NCI-H2081 treated with DMSO at 0.1 percent for 48 hours (cell line): ENCODE data around the gene AP1G2.
"Not testable (repeated sequence)": the region's sequence is repeated elsewhere in the genome, so short reads cannot be mapped to it uniquely, and the experiment has no call there.

ENCODE experiments used
- DNase-seq: peaks from one replicate; lab custom pipeline; 2025; lab: John Stamatoyannopoulos, UW

Gene AP1G2

GRCh38 chr14:23538050-23538718, 29.4 kb downstream of the AP1G2 start:
- no peak for DNase-seq

- DNase-seq = no peak
These were observed 30.1 kb downstream of the AP1G2 start for GRCh38 chr14:23537351-23538049.

- not testable (repeated sequence) for DNase-seq
These were observed 30.7 kb downstream of the AP1G2 start for GRCh38 chr14:23536906-23537305.

GRCh38 chr14:23536494-23536893, 31.1 kb downstream of the AP1G2 start:
- DNase-seq = no peak

GRCh38 chr14:23535943-23536342, 31.6 kb downstream of the AP1G2 start:
- no peak for DNase-seq

GRCh38 chr14:23533652-23534435, 33.7 kb downstream of the AP1G2 start:
- no peak for DNase-seq

- no peak for DNase-seq
These were observed 34.9 kb downstream of the AP1G2 start for GRCh38 chr14:23532658-23533057.

- DNase-seq = no peak
These were observed 36.2 kb downstream of the AP1G2 start for GRCh38 chr14:23531391-23531790.

- DNase-seq = no peak
These were observed 37.1 kb downstream of the AP1G2 start for GRCh38 chr14:23530375-23531055.

- no peak for DNase-seq
These were observed 38.6 kb downstream of the AP1G2 start for GRCh38 chr14:23529016-23529415.

GRCh38 chr14:23528555-23528954, 39.0 kb downstream of the AP1G2 start:
- no peak for DNase-seq

GRCh38 chr14:23525611-23526010, 42.0 kb downstream of the AP1G2 start:
- no peak for DNase-seq

GRCh38 chr14:23524954-23525353, 42.6 kb downstream of the AP1G2 start:
- DNase-seq = no peak

- DNase-seq = no peak
These were observed 44.2 kb downstream of the AP1G2 start for GRCh38 chr14:23523229-23524016.

- no peak for DNase-seq
These were observed 44.9 kb downstream of the AP1G2 start for GRCh38 chr14:23522643-23523198.

- DNase-seq = no peak
These were observed 45.6 kb downstream of the AP1G2 start for GRCh38 chr14:23521785-23522640.

- DNase-seq = no peak
These were observed 46.6 kb downstream of the AP1G2 start for GRCh38 chr14:23520899-23521533.

- DNase-seq = no peak
These were observed 48.9 kb downstream of the AP1G2 start for GRCh38 chr14:23518709-23519108.

GRCh38 chr14:23517650-23518326, 49.8 kb downstream of the AP1G2 start:
- DNase-seq = no peak
